LNCaP clone FGC (cell line): Measurements from ENCODE around the gene MPHOSPH9.

Experiments
- DNase-seq: peaks from one replicate; pipeline ENCODE4 v3.0.0-alpha.2; 2011; ENCODE audit warnings: low read depth
- H3K4me3 ChIP-seq: 2 replicates; pipeline ENCODE4 v1.5.1; 2011; ENCODE audit warnings: mild to moderate bottlenecking, low read depth, low read length, control low read depth
- TF ChIP-seq, protein P1 (sequence below): IDR thresholded peaks from 2 replicates; pipeline ENCODE4 v1.5.1; 2012; ENCODE audit warnings: mild to moderate bottlenecking; ENCODE audit not compliant: control insufficient read depth, insufficient read depth; ENCODE audit errors: extremely low read depth

The MPHOSPH9 gene, protein sequence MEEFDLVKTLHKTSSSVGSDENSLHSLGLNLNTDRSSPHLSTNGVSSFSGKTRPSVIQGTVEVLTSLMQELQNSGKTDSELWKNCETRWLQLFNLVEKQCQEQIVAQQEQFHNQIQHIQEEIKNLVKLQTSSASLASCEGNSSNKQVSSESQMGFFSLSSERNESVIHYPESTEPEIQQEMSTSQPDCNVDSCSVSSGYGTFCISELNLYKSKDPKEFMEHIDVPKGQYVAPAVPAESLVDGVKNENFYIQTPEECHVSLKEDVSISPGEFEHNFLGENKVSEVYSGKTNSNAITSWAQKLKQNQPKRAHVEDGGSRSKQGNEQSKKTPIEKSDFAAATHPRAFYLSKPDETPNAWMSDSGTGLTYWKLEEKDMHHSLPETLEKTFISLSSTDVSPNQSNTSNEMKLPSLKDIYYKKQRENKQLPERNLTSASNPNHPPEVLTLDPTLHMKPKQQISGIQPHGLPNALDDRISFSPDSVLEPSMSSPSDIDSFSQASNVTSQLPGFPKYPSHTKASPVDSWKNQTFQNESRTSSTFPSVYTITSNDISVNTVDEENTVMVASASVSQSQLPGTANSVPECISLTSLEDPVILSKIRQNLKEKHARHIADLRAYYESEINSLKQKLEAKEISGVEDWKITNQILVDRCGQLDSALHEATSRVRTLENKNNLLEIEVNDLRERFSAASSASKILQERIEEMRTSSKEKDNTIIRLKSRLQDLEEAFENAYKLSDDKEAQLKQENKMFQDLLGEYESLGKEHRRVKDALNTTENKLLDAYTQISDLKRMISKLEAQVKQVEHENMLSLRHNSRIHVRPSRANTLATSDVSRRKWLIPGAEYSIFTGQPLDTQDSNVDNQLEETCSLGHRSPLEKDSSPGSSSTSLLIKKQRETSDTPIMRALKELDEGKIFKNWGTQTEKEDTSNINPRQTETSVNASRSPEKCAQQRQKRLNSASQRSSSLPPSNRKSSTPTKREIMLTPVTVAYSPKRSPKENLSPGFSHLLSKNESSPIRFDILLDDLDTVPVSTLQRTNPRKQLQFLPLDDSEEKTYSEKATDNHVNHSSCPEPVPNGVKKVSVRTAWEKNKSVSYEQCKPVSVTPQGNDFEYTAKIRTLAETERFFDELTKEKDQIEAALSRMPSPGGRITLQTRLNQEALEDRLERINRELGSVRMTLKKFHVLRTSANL

DNA sequence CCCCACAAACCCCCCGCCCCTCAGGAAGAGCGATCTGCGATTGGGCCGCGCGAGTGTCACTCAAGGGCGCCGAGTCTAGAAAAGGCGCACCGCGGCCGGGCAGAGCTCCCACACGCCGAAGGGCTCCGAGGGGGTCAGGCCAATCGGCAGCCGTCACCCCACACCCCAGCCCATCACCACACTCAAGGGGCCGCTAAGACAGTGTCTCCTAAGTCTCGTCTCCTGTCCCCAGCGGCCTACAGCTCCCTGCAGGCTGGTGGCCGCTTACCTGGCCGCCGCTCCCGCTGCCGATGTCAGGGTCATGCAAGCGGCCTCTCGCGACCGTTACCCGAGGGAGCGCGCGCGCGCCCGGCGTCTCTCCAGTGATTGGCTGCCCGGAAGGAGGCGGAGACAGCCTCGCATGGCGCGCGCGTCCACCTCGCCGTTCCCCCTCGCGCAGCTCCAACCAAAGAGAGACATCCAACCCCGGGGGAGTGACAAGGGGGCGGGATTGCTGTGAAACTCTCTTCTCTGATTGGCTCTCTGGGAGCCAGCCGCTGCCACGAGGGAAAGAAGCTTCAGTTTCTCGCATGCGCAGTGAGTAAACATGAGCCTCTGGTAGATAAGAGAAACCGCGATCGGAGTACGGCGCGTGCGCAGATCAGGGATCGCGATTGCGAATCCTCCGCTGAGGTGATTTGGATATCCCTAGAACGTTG is at the start of gene MPHOSPH9, which contains the start of gene MTRFR:
Gene MPHOSPH9 (minus strand): TSS at position 335 of the 698 bp plus-strand sequence. CDS start 2,777 bp downstream, outside the sequence.
Gene MTRFR (plus strand): TSS at position 630 of the 698 bp plus-strand sequence. CDS start 20,239 bp downstream, outside the sequence.
- H3K4me3 ChIP-seq: peak within 1 kb of the TSS; percentile 96
- TF ChIP-seq, protein P1, sequence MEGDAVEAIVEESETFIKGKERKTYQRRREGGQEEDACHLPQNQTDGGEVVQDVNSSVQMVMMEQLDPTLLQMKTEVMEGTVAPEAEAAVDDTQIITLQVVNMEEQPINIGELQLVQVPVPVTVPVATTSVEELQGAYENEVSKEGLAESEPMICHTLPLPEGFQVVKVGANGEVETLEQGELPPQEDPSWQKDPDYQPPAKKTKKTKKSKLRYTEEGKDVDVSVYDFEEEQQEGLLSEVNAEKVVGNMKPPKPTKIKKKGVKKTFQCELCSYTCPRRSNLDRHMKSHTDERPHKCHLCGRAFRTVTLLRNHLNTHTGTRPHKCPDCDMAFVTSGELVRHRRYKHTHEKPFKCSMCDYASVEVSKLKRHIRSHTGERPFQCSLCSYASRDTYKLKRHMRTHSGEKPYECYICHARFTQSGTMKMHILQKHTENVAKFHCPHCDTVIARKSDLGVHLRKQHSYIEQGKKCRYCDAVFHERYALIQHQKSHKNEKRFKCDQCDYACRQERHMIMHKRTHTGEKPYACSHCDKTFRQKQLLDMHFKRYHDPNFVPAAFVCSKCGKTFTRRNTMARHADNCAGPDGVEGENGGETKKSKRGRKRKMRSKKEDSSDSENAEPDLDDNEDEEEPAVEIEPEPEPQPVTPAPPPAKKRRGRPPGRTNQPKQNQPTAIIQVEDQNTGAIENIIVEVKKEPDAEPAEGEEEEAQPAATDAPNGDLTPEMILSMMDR: no peak
- DNase-seq: peak; percentile 99

DNA sequence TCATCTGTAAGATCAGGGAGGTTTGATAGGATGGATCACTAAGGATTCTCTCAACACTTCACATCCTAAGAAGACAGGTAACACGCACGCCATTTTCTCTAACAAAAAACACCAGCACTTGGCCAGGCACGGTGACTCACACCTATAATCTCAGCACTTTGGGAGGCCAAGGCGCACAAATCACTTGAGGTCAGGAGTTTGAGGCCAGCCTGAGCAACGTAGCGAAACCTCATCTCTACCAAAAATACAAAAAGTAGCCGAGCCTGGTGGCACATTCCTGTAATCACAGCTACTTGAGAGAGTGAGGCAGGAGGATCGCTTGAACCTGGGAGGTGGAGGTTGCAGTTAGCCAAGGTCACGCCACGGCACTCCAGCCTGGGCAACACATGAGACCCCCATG is 49.2 kb upstream of the MPHOSPH9 start:
- no peak overlapping the region for H3K4me3 ChIP-seq
- DNase-seq: no peak
- TF ChIP-seq, protein P1: no peak

DNA sequence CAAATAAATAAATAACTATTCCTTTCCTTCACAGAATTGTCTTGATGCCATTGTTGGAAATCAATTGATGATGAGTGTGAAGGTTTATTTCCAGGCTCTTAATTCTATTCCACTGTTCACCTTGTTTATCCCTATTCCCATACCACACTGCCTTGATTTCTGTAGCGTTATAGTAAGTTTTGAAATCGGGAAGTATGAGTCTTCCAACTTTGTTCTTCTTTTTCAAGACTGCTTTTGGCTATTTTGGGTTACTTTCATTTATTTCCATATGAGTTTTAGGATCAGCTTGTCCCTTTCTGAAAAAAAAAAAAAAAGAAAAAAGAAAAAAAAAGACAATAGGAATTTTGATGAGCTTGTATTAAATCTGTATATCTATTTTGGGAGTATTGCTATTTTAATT is 48.0 kb upstream of the MPHOSPH9 start:
- no peak overlapping the region for H3K4me3 ChIP-seq
- no peak for DNase-seq
- TF ChIP-seq, protein P1: no peak

DNA sequence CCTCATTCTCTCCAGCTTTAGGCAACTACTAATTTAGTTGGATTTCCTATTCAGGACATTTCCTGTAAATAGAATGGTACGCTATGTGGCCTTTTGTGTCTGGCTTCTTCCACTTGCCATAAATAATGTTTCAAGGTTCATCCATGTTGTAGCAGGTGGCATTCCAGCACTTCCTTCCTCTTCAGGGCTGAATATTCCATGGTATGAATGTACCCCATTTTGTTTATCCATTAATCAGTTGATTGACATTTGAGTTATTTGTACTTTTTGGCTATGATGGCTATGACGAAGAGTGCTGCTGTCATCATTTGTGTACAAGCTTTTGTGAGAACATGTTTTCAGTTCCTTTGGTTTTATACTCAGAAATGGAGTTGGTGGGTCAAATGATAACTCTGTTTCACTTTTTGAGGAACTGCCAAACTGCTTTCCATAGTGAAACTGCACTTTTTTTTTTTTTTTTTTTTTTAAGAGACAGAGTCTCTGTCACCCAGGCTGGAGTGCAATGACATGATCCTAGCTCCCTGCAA is 45.2 kb upstream of the MPHOSPH9 start:
- no peak for DNase-seq
- TF ChIP-seq, protein P1: no peak
- H3K4me3 ChIP-seq: no peak overlapping the region

DNA sequence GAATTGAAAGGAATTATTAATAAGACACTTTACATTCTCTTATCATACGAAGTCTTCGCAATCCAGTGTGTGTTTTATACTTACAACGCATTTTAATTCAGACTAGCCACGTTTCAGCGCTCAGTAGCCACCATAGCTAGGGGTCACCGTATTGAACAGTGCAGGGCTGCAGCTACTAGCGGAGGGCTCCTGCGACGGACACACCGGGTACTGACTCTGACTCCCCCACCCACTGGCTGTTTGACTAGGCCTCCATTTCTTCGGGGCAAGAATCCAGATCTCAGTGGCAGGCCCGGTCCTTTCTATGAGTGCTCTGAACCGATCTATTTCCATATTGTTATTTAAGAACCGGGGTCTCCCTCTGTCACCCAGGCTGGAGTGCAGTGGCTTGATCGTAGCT is 40.2 kb upstream of the MPHOSPH9 start:
- H3K4me3 ChIP-seq: no peak overlapping the region
- TF ChIP-seq, protein P1: no peak
- no peak for DNase-seq
